Fibroblast of the aortic adventitia (primary cell): Measurements from ENCODE around the gene CLPTM1. TPM values are rescaled to one million over a fixed set of nuclear protein-coding genes. Genes with fewer than 3 reads are reported as not detected.
A peak's percentile ranks its signal among the peaks of the same experiment; 100 is the strongest.

Source experiments
- DNase-seq: peaks from one replicate; pipeline ENCODE4 v3.0.0-alpha.2; 2010; ENCODE audit warnings: low read depth
- H3K4me3 ChIP-seq: 2 replicates; pipeline ENCODE4 v1.5.1; 2011; ENCODE audit warnings: low read depth, mild to moderate bottlenecking, control low read depth, low read length, moderate library complexity
- total RNA-seq: library from RNA; depleted of rRNA; stranded (reverse); fragments of >200 nt; gene quantifications from 2 replicates; pipeline ENCODE4 v1.2.3, GENCODE V29; 2012; ENCODE audit warnings: low replicate concordance
- TF ChIP-seq, protein P1 (sequence below): IDR thresholded peaks from 2 replicates; pipeline ENCODE4 v1.5.1; 2011; ENCODE audit warnings: mild to moderate bottlenecking, low read length, control low read depth, inconsistent platforms; ENCODE audit not compliant: insufficient read depth

Gene CLPTM1
- total RNA-seq, 1 donor: 39.0 TPM

DNA sequence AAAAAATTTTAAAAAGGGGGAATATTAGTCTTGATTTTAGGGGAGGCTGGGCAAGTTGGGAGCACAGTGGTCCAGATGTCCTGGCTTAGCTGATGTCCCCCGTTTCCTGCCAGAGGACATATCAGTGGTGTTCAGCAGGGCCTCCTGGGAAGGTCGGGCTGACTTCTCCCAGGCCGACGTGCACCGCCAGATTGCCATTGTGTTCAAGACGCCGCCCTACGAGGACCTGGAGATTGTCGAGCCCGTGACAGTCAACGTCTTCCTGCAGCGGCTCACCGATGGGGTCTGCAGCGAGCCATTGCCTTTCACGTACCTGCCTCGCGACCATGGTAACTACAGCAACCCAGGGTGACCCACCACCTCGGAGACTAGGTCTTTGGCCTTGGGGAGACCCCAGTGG, 77.2 kb downstream of the CLPTM1 start:
- TF ChIP-seq, protein P1, sequence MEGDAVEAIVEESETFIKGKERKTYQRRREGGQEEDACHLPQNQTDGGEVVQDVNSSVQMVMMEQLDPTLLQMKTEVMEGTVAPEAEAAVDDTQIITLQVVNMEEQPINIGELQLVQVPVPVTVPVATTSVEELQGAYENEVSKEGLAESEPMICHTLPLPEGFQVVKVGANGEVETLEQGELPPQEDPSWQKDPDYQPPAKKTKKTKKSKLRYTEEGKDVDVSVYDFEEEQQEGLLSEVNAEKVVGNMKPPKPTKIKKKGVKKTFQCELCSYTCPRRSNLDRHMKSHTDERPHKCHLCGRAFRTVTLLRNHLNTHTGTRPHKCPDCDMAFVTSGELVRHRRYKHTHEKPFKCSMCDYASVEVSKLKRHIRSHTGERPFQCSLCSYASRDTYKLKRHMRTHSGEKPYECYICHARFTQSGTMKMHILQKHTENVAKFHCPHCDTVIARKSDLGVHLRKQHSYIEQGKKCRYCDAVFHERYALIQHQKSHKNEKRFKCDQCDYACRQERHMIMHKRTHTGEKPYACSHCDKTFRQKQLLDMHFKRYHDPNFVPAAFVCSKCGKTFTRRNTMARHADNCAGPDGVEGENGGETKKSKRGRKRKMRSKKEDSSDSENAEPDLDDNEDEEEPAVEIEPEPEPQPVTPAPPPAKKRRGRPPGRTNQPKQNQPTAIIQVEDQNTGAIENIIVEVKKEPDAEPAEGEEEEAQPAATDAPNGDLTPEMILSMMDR: no peak
- no peak overlapping the region for H3K4me3 ChIP-seq
- DNase-seq: no peak

DNA sequence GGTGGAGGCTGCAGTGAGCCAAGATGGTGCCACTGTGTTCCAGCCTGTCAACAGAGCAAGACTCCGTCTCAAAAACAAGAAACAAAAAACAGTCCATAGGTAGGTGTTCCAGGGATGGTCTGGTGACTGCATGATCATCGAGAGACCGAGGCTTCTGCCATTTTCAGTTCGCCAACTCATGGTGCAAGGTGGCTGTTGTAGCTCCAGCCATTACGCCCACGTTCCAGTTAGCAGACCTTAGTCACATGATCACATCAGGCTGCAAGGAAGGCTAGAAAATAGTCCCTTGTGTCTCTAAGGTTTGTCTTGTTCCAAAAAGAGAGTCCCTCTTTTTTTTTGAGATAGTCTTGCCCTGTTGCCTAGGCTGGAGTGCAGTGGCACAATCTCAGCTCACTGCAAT, 80.6 kb downstream of the CLPTM1 start:
- no peak overlapping the region for H3K4me3 ChIP-seq
- DNase-seq: no peak
- TF ChIP-seq, protein P1: no peak

DNA sequence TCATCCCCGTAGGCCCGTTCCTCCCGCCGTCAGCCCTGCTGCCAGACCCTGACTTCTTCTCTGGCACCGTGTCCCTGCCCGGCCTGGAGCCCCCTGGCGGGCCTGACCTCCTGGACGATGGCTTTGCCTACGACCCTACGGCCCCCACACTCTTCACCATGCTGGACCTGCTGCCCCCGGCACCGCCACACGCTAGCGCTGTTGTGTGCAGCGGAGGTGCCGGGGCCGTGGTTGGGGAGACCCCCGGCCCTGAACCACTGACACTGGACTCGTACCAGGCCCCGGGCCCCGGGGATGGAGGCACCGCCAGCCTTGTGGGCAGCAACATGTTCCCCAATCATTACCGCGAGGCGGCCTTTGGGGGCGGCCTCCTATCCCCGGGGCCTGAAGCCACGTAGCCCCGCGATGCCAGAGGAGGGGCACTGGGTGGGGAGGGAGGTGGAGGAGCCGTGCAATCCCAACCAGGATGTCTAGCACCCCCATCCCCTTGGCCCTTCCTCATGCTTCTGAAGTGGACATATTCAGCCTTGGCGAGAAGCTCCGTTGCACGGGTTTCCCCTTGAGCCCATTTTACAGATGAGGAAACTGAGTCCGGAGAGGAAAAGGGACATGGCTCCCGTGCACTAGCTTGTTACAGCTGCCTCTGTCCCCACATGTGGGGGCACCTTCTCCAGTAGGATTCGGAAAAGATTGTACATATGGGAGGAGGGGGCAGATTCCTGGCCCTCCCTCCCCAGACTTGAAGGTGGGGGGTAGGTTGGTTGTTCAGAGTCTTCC, 82.4 kb downstream of the CLPTM1 start:
- H3K4me3 ChIP-seq: no peak overlapping the region
- TF ChIP-seq, protein P1: no peak
- DNase-seq: no peak

DNA sequence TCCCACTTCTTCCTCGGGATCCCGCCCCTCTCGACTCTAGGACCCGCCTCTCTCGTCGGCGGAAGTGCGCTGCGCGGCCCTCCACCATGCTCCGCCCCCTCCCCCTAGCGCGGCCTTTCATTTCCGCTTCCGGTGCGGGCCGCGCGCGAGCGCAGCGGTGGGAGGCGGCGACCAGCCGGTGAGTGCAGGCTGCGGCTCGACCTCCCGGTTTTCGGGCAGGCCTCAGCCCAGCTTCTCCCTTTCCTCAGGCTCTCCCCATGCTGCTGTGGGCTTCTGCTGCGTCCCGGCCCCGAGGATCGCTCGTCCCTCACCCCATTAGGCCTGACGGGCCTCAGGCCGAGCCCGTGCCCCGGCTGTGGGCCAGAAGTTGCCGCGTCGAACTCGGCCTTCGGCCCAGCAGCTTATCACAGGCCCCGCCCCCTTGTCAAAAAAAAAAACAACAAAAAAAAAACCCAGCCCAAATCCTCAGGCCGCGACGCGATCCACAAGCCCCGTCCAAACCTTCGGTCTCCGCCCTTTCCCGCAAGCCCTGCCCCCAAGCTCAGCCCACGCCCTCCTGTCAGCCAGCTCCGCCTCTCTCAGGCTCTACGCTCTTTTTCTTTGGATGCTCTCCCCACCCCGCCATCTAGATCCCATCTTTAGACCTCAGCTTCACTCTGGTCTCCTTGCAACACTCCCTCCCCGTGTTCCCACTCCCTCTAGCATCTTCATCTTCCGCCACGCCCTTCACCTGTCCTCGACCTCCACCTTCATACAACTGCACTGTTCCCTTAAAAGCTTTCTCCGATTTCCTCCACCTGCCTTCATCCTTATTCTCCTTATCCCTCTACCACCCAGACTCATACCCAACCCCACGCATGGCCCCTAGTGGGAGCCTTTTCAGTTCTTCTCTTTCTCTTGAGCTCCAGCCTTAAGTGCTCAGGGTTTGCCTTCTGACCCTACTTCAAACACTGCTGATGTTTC, 84.0 kb downstream of the CLPTM1 start, which contains the start of gene CLASRP:
Gene CLASRP (plus strand): TSS at position 115 of the 963 bp plus-strand sequence. CDS start 1,168 bp downstream, outside the sequence.
- peak; percentile 92 for DNase-seq
- H3K4me3 ChIP-seq: peak within 1 kb of the TSS; percentile 91
- TF ChIP-seq, protein P1: no peak

DNA sequence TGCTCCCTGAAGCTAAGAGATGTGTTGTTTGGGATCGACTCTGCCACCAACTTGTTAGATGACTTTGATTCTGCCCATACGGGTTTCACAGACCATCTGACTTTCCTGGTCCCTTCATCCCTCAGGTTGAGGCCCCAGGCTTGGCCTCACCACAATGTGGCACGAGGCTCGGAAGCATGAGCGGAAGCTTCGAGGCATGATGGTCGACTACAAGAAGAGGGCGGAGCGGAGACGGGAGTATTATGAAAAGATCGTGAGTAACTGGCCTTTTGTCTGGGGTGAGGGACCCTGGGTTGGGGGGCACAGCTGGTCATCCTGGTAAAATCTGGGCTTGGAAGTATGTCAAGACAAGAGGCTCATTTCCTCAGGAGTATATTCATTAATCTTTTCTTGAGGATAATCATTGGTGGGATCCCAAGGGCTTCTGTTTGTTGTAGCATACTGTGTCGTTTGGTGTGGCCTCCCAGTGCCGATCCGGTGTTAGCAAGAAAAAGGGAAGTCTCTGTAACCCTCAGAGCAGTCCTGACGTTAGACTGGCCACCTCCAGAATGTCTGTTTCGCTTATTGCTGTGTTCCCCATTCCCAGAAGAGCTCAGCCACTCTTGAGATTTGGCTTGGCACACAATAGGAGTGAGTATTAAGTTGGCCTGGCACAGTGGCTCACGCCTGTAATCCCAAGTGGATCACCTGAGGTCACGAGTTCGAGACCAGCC, 85.0 kb downstream of the CLPTM1 start:
- H3K4me3 ChIP-seq: peak overlapping the region; percentile 91
- no peak for DNase-seq
- TF ChIP-seq, protein P1: no peak

DNA sequence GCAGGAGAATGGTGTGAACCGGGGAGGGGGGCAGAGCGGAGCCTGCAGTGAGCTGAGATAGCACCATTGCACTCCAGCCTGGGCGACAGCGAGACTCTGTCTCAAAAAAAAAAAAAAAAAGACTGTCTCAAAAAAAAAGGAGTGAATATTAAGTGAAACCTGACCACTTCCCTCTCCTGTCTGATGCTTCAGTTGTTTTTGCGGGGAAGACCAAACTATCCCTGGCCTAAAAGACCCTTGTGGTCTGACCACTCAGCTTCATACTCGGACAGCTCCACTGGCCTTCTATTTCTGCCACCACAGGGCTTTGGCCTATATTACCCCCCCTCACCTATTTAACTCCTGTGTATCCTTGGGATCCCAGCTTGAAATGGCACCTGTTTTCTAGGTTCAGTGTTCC, 85.9 kb downstream of the CLPTM1 start:
- TF ChIP-seq, protein P1: no peak

More for the DNA sequence above, 85.9 kb downstream of the CLPTM1 start:
- no peak for DNase-seq
- H3K4me3 ChIP-seq: no peak overlapping the region
